DMS79 treated with DMSO at 0.1 percent for 48 hours (cell line): ENCODE data around the gene CD300LB.
"Not testable (repeated sequence)": the region's sequence is repeated elsewhere in the genome, so short reads cannot be mapped to it uniquely, and the experiment has no call there.

Experiments
- DNase-seq: peaks from one replicate; lab custom pipeline; 2025; lab: John Stamatoyannopoulos, UW

CD300LB gene

DNA sequence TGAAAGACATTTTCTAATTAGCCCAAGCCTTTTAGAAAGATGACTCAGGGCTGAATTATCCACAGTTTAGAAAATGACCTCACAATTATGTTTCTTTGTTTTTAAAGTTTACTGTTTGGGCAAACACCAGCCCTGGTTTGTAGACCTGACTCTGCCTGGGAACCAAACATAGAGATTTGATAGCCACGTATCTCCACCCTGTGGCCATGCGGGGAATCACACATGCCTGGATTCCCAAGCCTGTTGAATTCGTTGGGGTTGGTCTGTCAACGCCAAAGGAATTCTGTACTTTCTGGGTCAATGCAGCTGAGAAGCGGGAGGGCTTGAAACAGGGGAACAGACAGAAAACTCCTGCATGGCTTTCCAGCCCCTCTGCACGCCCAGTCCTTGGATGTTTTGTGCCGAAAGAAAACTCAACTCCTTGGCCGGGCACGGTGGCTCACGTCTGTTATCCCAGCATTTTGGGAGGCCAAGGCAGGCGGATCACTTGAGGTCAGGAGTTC lies 37.9 kb downstream of the CD300LB start:
- peak; percentile 8 for DNase-seq

DNA sequence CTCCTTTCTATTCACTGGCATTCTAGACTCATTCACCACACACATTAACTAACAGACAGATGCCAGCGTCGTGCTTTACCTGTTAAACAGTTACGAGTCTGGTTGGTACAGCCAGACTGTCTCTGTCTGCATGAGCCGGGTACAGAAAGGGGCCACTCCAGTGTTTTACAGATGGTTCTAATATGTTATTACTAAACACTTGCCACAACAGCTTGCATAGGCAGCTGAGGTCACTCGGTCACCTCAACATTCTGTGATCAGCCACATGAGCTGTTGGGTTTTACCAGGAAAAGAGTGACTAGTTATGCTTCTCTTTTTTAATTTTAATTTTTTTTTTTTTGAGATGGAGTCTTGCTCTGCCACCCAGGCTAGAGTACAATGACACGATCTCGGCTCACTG lies 39.6 kb downstream of the CD300LB start:
- no peak for DNase-seq

DNA sequence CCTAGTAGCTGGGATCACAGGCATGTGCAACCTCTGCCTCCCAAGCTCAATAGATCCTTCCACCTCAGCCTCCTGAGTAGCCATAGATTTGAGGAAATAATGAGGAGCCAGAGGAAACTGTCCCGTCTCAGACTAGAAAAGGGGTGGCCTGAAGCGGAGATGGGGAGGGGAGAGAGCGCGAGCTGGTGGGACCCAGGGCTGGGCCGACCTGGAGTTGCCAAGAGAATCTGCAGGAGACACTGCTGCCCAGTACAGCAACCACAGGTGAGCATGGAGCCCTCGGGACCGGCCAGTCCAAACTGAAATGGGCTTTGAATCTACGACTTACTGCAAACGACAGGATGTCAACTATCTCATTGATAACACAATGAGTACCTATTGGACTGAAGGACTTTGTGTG lies 40.6 kb downstream of the CD300LB start:
- DNase-seq: no peak

DNA sequence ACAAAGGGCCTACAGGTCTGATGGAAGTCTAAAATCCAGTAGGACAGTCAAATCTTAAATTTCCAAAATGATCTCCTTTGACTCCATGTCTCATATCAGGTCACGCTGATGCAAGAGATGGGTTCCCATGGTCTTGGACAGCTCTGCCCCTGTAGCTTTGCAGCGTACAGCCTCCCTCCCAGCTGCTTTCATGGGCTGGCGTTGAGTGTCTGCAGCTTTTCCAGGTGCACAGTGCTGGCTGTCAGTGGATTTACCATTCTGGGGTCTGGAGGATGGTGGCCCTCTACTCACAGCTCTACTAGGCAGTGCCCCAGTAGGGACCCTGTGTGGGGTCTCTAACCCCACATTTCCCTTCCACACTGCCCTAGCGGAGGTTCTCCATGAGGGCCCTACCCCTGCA lies 43.0 kb downstream of the CD300LB start:
- not testable (repeated sequence) for DNase-seq

DNA sequence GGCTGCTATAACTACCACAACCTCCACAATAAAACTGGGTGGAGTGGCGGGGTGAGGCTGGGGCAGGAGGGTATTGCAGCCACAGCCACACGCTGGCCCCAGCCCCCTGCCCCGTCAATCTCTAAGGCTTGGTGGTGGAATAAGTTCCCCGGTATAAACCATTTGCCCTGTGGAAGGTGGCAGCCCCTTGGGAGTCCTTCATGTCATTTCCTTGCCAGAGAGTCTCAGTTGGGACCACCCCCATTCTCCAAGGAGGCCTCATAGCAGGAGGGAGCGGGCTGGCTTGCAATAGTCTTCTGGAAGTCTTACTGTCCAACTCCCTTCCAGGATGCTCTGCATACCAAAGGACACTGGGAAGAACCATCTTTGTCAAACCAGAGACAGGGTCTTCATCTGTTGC lies 45.4 kb downstream of the CD300LB start:
- DNase-seq: no peak

DNA sequence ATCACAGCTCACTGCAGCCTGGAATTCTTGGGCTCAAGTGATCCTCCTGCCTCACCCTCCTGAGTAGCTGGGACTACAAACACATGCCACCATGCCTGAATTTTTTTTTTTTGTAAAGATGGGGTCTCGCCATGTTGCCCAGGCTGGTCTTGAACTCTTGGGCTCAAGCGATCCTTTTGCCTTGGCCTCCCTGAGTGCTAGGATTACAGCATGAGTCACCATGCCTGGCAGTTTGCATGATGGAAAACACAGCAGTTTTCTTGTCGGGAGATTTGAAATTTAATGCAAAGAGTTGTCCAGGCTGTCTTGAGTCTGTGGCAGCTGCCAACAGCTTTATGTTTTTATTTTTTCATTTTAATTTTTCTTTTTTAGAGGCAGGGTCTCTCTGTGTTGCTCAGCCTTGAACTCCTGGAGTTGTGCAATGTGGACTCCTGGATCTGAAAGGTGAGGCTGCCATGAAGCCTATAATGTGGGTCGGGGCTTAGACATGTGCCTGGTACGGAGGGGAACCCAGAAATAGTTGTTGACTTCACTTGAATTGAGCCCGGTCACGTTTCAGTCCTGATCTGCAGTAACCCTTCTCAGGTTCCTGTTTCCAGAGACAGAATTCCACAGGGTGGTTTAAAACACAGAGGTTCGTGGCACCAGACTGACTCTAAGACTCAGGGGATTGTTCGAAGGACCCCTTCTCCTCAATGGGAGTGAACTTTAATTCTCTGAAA lies 46.1 kb downstream of the CD300LB start:
- no peak for DNase-seq

DNA sequence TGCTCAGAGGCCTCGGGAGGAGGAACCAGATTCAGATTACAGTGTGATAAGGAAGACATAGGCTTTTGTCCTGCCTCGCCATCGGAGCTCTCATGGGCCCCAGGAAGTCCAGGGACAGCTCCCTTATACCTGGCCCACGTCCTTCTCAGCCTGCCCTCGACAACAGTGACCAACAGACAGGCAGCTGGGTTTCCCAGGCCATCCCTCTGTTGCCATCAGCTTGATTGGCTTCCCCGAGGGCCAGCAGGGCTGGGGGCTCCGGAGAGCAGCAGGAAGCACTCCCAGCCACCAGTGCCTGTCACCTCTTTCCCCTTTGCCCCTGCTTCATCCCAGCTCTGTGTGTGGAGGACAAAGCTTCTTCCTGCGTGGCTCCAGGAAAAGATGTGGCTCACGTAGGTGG lies 47.2 kb downstream of the CD300LB start:
- DNase-seq: no peak

DNA sequence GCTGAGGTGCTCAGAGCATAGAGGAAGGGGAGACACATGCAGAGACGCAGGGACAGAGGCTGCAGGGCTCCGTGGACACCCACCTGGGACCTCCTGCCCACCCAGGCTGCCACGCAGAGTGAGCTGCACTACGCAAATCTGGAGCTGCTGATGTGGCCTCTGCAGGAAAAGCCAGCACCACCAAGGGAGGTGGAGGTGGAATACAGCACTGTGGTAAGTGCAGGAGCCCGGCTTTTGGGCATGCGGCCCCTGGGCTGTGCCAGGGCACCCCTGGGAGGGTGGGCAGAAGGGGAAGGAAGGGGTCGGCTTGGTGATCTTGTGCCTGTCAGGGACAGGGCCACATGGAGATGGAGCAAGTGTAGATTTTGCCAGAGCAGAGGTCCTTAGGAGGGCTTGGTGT lies 49.7 kb downstream of the CD300LB start:
- no peak for DNase-seq

DNA sequence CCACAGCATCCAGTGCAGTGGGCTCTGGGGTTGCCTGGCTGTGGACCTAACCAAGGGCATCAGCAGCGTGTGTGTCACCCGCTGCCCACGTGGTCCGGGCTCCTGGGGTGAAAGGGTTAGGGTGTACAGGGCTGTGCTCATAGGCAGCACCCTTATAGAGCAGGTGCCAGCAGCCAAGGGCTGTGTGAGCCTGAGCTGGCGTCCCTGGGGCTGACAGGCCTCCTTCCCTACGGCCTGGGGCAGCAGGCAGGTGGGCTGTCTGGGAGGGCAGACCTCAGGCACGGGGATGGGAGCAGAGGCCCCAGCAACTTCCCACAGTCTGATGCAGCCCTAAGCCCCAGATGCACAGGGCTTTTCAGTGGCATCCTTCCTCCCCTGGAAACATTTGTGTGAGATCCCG lies 51.0 kb downstream of the CD300LB start:
- no peak for DNase-seq

DNA sequence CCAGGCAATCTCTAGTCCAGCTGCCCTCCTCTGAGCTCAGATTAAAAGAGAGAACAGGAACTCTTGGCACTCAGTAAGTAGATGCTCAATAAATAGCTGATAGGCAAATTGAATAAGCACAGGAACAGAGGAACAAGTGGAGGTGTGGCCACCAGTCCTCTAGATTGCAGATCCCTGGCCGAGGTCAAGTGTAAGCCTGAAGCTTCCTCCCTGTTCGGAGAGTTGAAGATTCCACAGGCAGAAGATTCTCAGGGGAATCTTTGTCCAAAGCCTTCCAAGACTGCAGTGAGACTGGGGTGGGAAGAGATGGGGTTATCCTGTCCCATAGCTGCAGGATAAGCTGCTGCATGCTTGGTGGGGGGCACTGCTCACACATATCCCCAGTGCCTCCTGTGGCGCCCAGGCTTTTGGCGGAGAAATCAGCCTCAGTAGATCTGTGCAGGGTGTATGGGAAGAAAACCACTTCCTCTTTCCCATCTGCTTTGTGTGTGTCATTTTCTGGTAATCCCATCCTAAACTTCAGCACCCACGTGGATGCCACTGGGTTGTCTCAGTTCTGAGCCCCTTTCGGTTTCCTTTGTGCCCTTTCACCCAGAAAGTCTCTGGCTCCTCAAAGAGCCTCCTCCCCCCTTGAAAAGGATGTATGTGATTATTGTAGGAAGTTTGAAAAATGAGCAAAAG lies 52.7 kb downstream of the CD300LB start:
- no peak for DNase-seq

DNA sequence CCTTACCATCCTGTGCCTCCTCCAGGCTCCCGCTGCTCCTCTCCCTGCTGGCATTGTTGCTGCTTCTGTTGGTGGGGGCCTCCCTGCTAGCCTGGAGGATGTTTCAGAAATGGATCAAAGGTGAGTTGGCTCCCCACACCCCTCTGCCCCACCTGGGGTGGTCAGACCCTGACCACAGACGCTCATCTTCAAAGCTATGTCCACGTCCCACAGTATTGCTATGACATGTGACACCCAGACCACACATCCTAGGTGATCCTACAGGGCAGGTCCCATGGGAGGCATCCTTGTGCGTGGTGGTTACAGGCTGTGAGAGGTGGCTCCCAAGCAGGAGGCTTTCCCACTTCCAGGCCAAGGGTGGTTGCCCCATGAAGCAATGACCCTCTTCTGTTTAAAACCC lies 53.9 kb downstream of the CD300LB start:
- no peak for DNase-seq

DNA sequence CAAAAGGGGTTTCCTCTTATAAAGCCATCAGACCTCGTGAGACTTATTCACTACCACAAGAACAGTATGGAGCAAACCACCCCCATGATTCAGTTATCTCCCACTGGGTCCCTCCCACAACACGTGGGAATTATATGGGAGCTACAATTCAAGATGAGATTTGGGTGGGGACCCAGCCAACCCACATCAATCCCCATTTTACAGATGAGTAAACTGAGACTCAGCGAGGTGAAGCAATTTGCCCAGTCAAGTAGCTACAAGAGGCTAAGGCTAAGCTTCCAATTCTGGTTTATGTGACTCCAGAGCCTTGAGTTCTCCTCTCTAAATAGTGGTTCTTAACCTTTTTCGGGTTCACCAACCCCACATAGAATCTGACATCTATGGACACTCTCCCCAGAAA lies 56.1 kb downstream of the CD300LB start:
- DNase-seq: no peak

DNA sequence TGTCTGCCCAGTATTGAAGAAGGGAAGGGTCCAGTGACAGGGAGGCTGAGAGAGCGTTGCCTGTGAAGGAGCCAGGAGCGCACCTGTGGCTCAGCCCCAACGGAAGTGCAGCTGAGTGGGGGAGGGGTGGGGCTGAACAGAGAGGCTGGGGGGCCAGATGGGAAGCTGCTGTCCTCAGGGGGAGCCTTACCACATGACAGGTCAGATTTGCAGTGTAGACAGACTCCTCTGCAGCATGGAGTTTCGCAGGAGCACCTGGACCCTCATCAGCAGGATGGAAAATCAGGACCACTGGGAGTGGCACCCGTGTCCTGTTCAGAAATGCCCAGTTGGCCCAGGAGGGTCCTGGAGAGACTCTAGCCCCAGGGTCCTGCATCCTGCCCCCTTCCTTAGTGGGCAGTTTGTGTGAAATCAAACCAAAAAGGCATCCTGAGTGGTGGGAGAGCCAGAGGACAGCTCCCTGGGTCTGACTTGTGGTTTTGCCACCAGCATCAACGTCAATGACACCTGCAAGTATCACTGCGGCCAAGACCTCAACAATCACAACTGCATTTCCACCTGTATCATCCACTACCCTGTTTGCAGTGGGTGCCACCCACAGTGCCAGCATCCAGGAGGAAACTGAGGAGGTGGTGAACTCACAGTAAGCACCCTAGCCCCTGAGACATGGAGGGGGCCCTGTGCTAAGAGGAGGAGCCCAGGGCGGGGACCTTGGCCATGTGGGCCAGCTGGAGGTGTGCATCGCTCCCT lies 57.1 kb downstream of the CD300LB start:
- DNase-seq: no peak

DNA sequence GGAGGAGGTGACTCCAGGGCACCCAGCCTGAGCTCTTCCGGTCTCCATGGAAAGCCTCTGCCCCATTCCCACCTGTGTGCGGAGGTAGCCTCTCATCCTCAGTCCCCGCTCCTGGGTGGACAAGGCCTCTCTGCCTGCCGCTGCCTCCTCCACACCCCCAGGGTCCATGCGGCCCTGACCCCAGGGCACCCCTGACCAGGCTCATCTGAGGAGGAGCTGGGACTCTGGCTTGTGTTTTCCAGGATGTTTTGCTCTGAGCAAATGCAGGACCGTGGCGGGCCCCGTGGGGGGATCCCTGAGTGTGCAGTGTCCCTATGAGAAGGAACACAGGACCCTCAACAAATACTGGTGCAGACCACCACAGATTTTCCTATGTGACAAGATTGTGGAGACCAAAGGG lies 58.0 kb downstream of the CD300LB start:
- no peak for DNase-seq

DNA sequence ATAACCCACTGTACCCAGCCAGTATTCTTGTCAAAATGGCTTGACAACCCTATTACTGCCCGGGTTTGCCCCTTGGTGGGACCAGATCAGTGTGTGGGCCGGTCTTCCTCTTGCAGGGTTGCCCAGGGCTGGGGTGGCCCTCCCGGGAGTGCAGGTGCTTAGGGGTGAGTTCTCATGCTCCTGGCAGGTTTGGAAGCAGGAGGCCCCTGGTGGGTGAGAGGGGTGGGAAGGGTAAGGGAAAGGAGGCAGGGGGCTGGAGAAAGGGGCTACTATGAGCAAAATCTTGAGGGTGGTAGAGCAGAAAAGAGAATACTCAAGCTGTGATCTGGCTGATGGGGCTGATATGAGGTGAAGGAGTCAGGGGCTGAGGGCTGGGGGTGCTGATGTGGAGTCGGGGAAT lies 58.4 kb downstream of the CD300LB start:
- DNase-seq: no peak

DNA sequence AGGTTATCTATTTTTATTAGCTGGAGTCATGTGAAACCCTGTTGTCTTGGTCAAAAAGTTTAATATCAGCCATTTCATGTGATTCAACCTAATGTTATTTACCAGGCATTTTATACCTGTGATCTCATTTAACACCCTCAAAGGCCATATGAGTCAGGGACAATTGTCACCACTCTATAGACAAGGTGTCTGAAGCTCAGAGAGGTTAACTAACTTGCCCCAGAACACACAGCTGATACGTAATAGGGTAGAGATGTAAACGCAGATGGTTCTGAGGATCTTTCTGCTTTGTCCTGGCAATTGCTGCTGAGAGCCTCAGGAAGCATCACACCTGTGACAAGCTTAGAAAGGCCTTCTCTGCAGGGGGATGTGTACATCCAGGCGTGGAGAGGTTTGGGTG lies 59.9 kb downstream of the CD300LB start:
- no peak for DNase-seq
